WTC11 (cell line): Measurements from ENCODE around the gene TLE2.

Experiments used
- ATF1 ChIP-seq: sonication (generic); formaldehyde crosslinking; IDR thresholded peaks from 2 replicates; pipeline ENCODE4 v1.8.1; 2023; ENCODE audit warnings: mild to moderate bottlenecking, moderate library complexity, missing genetic modification reagents
- CTCF ChIP-seq: fragments of 200-600 bp; IDR thresholded peaks from 2 replicates; pipeline ENCODE4 v1.8.0; 2022; ENCODE audit warnings: antibody characterized with exemption
- E2F4 ChIP-seq: sonication (generic); formaldehyde crosslinking; IDR thresholded peaks from 2 replicates; pipeline ENCODE4 v1.8.1; 2022; ENCODE audit warnings: low read depth, mild to moderate bottlenecking, moderate library complexity, missing genetic modification reagents, borderline replicate concordance
- ETV6 ChIP-seq: sonication (generic); formaldehyde crosslinking; IDR thresholded peaks from 2 replicates; pipeline ENCODE4 v1.8.1; 2022; ENCODE audit warnings: mild to moderate bottlenecking, missing genetic modification reagents
- KAT7 ChIP-seq: sonication (generic); formaldehyde crosslinking; IDR thresholded peaks from 2 replicates; pipeline ENCODE4 v1.8.1; 2023; ENCODE audit warnings: missing genetic modification reagents, mild to moderate bottlenecking, borderline replicate concordance
- MAX ChIP-seq: sonication (generic); formaldehyde crosslinking; IDR thresholded peaks from 2 replicates; pipeline ENCODE4 v1.8.0; 2022; ENCODE audit warnings: mild to moderate bottlenecking, missing genetic modification reagents
- NFE2L1 ChIP-seq: sonication (generic); formaldehyde crosslinking; IDR thresholded peaks from 2 replicates; pipeline ENCODE4 v1.8.1; 2023; ENCODE audit warnings: missing genetic modification reagents
- NR2C2 ChIP-seq: sonication (generic); formaldehyde crosslinking; IDR thresholded peaks from 2 replicates; pipeline ENCODE4 v1.8.0; 2022; ENCODE audit warnings: mild to moderate bottlenecking, missing genetic modification reagents
- RELA ChIP-seq: sonication (generic); formaldehyde crosslinking; IDR thresholded peaks from 2 replicates; pipeline ENCODE4 v1.8.1; 2022; ENCODE audit warnings: missing genetic modification reagents, mild to moderate bottlenecking, borderline replicate concordance
- USF2 ChIP-seq: sonication (generic); formaldehyde crosslinking; IDR thresholded peaks from 2 replicates; pipeline ENCODE4 v1.8.1; 2023; ENCODE audit warnings: mild to moderate bottlenecking, missing genetic modification reagents, moderate library complexity

GRCh38 chr19:3033595-3034405 lies 4.7 kb upstream of the TLE2 start:
- TF ChIP-seq NR2C2 (CRISPR knock-in tag) (no peak), CTCF (no peak), KAT7 (CRISPR knock-in tag) (no peak), MAX (no peak), RELA (CRISPR knock-in tag) (no peak), ETV6 (CRISPR knock-in tag) (no peak), USF2 (CRISPR knock-in tag) (no peak), ATF1 (CRISPR knock-in tag) (no peak), E2F4 (CRISPR knock-in tag) (no peak), NFE2L1 (CRISPR knock-in tag) (no peak)
